GM23248 (cell line): ENCODE results near the gene NUTF2. TPM values are rescaled to one million over a fixed set of nuclear protein-coding genes. Genes with fewer than 3 reads are reported as not detected.

ENCODE experiments used
- DNase-seq: peaks from one replicate; pipeline ENCODE4 v3.0.0-alpha.2; 2015
- H2AFZ ChIP-seq: fragments of 200-600 bp; sonication (generic); 2 replicates; pipeline ENCODE4 v1.6.1; 2016; ENCODE audit warnings: antibody characterized with exemption
- H3F3A ChIP-seq: fragments of 200-600 bp; sonication (generic); 2 replicates; pipeline ENCODE4 v1.6.1; 2016; ENCODE audit warnings: mild to moderate bottlenecking, antibody characterized with exemption, mixed run types; ENCODE audit not compliant: insufficient read depth
- H3K27ac ChIP-seq: fragments of 200-600 bp; sonication (generic); 2 replicates; pipeline ENCODE4 v1.5.1; 2016; ENCODE audit warnings: mild to moderate bottlenecking
- H3K27me3 ChIP-seq: fragments of 200-600 bp; sonication (generic); replicated peaks from 2 replicates; pipeline ENCODE4 v1.6.1; 2016; ENCODE audit warnings: mild to moderate bottlenecking; ENCODE audit not compliant: insufficient read depth
- H3K36me3 ChIP-seq: fragments of 200-600 bp; sonication (generic); 2 replicates; pipeline ENCODE4 v1.6.1; 2016; ENCODE audit warnings: low read depth, mild to moderate bottlenecking
- H3K4me1 ChIP-seq: fragments of 200-600 bp; sonication (generic); 2 replicates; pipeline ENCODE4 v1.6.1; 2016; ENCODE audit warnings: mild to moderate bottlenecking; ENCODE audit not compliant: insufficient read depth
- H3K4me2 ChIP-seq: fragments of 200-600 bp; sonication (generic); one replicate; pipeline ENCODE4 v1.6.1; 2016; ENCODE audit warnings: mild to moderate bottlenecking; ENCODE audit not compliant: unreplicated experiment
- H3K4me3 ChIP-seq: fragments of 200-600 bp; sonication (generic); 2 replicates; pipeline ENCODE4 v1.5.1; 2016; ENCODE audit warnings: mild to moderate bottlenecking
- H3K79me2 ChIP-seq: fragments of 200-600 bp; sonication (generic); 2 replicates; pipeline ENCODE4 v1.6.1; 2016; ENCODE audit warnings: mild to moderate bottlenecking; ENCODE audit not compliant: insufficient read depth
- H3K9ac ChIP-seq: fragments of 200-600 bp; sonication (generic); 2 replicates; pipeline ENCODE4 v1.6.1; 2016; ENCODE audit warnings: mild to moderate bottlenecking
- H3K9me2 ChIP-seq: fragments of 200-600 bp; sonication (generic); 2 replicates; pipeline ENCODE4 v1.6.1; 2016; ENCODE audit warnings: mixed run types, mild to moderate bottlenecking, moderate library complexity; ENCODE audit not compliant: insufficient read depth
- H3K9me3 ChIP-seq: fragments of 200-600 bp; sonication (generic); one replicate; pipeline ENCODE4 v1.6.1; 2017; ENCODE audit warnings: low read depth
- H4K20me1 ChIP-seq: fragments of 200-600 bp; sonication (generic); 2 replicates; pipeline ENCODE4 v1.6.0; 2016; ENCODE audit not compliant: insufficient read depth
- EZH2 ChIP-seq: fragments of 200-600 bp; sonication (generic); IDR thresholded peaks from 2 replicates; pipeline ENCODE4 v1.6.1; 2018; ENCODE audit warnings: antibody characterized with exemption, mild to moderate bottlenecking; ENCODE audit not compliant: insufficient read depth, poor library complexity, severe bottlenecking
- EZH2phosphoT487 ChIP-seq: fragments of 200-600 bp; sonication (generic); IDR thresholded peaks from 2 replicates; pipeline ENCODE4 v1.6.1; 2018; ENCODE audit warnings: antibody characterized with exemption, moderate library complexity, mild to moderate bottlenecking, low read depth; ENCODE audit not compliant: insufficient read depth
- WGBS, 2 experiments: methylation state at CpG; one replicate each; pipeline ENCODE4 v1.1.6; 2015 to 2017; ENCODE audit warnings: low lambda C conversion rate in 2 of 2, low coverage in 1 of 2; ENCODE audit errors: missing lambda C conversion rate in 2 of 2; 5-methylcytosine and 5-hydroxymethylcytosine counted together
- in situ Hi-C: fragments of 300-500 bp; cut with MboI; formaldehyde crosslinking; loops from 2 replicates; pipeline ENCODE4 v1.15.0; 2020
- polyA plus RNA-seq: library from polyadenylated mRNA; unstranded; fragments of >200 nt; fragmentation: Nextera tagmentation; extraction: Ambion mirVana; gene quantifications from 2 replicates; pipeline ENCODE4 v1.2.1, GENCODE V29; 2016
- total RNA-seq: library from RNA; depleted of rRNA; stranded (reverse); fragments of >200 nt; shearing (Covaris generic); gene quantifications from 2 replicates; pipeline ENCODE4 v1.2.3, GENCODE V29; 2014

Gene NUTF2
- total and polyA plus RNA-seq, 2 experiments from 2014 or later: 119 to 280 TPM

GRCh38 chr16:67803894-67804293 is 42.8 kb upstream of the NUTF2 start:
- Histone ChIP-seq H3K27ac (no peak overlapping the region), H2AFZ (no peak overlapping the region), H3K9ac (no peak overlapping the region), H3K9me2 (no peaks in the 10 kb centered on the region), H3K27me3 (no peaks in the 10 kb centered on the region), H3K4me3 (no peak overlapping the region), H3K36me3 (no peaks in the 10 kb centered on the region), H4K20me1 (no peaks in the 10 kb centered on the region; the same call in 1 of the 2 replicates), H3K4me2 (no peak overlapping the region), H3K4me1 (peaks cover 14% of the 10 kb centered on the region), H3K79me2 (peaks cover 69% of the 10 kb centered on the region), H3K9me3 (no peaks in the 10 kb centered on the region), H3F3A (no peaks in the 10 kb centered on the region)
- WGBS, 2 experiments: 66% methylated on average over 3 of the region's 3 CpGs
- TF ChIP-seq EZH2phosphoT487 (no peak), EZH2 (no peak)
- DNase-seq: no peak
- in situ Hi-C loops: loop anchor here (10.0 kb wide), 1 partner anchor 129 kb away; no protein-coding TSS in a partner anchor

- in situ Hi-C loops: loop anchor here (10.0 kb wide), 1 partner anchor 130 kb away; no protein-coding TSS in a partner anchor
Observed at GRCh38 chr16:67804853-67805542, 41.7 kb upstream of the NUTF2 start.

GRCh38 chr16:67805718-67806427 is 40.9 kb upstream of the NUTF2 start:
- Histone ChIP-seq H4K20me1 (no peaks in the 10 kb centered on the region; the same call in 1 of the 2 replicates), H2AFZ (peak overlapping the region; percentile 94), H3K27ac (peak overlapping the region; percentile 31; the same call in 1 of the 2 replicates), H3K4me1 (peaks cover 7% of the 10 kb centered on the region), H3K27me3 (no peaks in the 10 kb centered on the region), H3K79me2 (peaks cover 54% of the 10 kb centered on the region), H3K9ac (peak overlapping the region; percentile 92), H3K9me3 (no peaks in the 10 kb centered on the region), H3K9me2 (no peaks in the 10 kb centered on the region), H3K4me3 (peak overlapping the region; percentile 93), H3K36me3 (no peaks in the 10 kb centered on the region), H3K4me2 (peak overlapping the region; percentile 92), H3F3A (no peaks in the 10 kb centered on the region)
- no peak for TF ChIP-seq EZH2
- no peak for TF ChIP-seq EZH2phosphoT487
- DNase-seq: no peak
- 0 to 1% methylated on average over 20 to 25 of the region's 26 CpGs for WGBS, 2 experiments
- in situ Hi-C loops: loop anchor here (10.0 kb wide), 1 partner anchor 131 kb away; no protein-coding TSS in a partner anchor

More at GRCh38 chr16:67804853-67805542, 41.7 kb upstream of the NUTF2 start:
- no peaks in the 10 kb centered on the region for H3K27me3 ChIP-seq
- peak overlapping the region; percentile 92 for H3K4me2 ChIP-seq
- H3K9ac ChIP-seq: peak overlapping the region; percentile 92
- TF ChIP-seq EZH2 (no peak), EZH2phosphoT487 (no peak)
- H3K9me3 ChIP-seq: no peaks in the 10 kb centered on the region
- DNase-seq: no peak
- H3K36me3 ChIP-seq: no peaks in the 10 kb centered on the region
- 88 to 95% methylated on average over 4 of the region's 4 CpGs for WGBS, 2 experiments
- H3K4me3 ChIP-seq: peak overlapping the region; percentile 93
- no peaks in the 10 kb centered on the region for H3K9me2 ChIP-seq
- H2AFZ ChIP-seq: no peak overlapping the region
- peaks cover 62% of the 10 kb centered on the region for H3K79me2 ChIP-seq
- no peaks in the 10 kb centered on the region for H3F3A ChIP-seq
- no peaks in the 10 kb centered on the region; the same call in 1 of the 2 replicates for H4K20me1 ChIP-seq
- H3K27ac ChIP-seq: no peak overlapping the region
- H3K4me1 ChIP-seq: peaks cover 14% of the 10 kb centered on the region

DNA sequence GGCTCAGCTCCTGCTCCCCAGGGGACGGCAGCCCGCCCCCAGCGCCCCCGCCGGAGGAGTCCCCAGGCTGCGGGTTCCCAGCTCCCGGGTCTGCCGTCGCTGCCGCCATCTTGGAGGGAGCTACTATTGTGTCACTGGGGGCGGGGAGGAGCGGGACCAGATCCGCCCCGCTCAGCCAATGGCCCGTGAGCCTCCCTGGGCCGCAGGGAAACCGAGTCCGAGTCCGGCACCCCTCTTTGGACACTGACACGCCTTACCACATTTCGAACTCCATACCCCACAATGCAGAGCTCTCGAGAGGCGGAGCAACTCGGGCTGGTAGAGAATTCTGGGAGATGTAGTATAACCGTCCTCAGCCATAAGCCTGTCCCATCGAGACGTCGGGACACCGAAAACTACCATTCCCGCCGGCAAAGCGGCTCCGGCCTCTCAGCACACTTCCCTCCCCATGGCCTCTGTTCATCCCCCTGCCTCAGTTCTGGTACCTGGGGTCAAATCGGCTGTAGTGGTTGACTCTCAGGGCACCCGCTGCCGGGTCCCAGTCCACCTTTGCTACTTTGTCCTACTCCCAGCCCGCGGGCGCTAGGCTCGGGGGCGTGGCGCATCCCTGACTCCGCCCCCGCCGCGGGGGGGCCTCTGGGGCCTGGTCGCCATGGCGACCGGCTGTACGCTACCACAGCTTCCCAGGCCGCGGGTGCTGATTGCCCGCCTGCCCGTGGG is 40.1 kb upstream of the NUTF2 start, which contains the start of the genes RANBP10 and TSNAXIP1:
Gene RANBP10, minus strand, starts transcription at position 133 of the 720 bp plus-strand sequence. Its CDS starts 24 bp downstream, at position 109.
Gene TSNAXIP1, plus strand, starts transcription at position 462 of the 720 bp plus-strand sequence. CDS start 261 bp downstream, outside the sequence.
- H3K27me3 ChIP-seq: no peaks in the 10 kb centered on the region
- no peaks in the 10 kb centered on the region for H3K9me2 ChIP-seq
- in situ Hi-C loops: loop anchor here (10.0 kb wide), 1 partner anchor 132 kb away; no protein-coding TSS in a partner anchor
- 0% methylated on average over 49 to 54 of the region's 54 CpGs for WGBS, 2 experiments
- peaks cover 7% of the 10 kb centered on the region for H3K4me1 ChIP-seq
- no peaks in the 10 kb centered on the region for H3F3A ChIP-seq
- H3K36me3 ChIP-seq: no peaks in the 10 kb centered on the region
- no peaks in the 10 kb centered on the region for H3K9me3 ChIP-seq
- peak; percentile 100 for DNase-seq
- H2AFZ ChIP-seq: peak within 1 kb of the TSS; percentile 94
- peak within 1 kb of the TSS; percentile 92 for H3K9ac ChIP-seq
- peak within 1 kb of the TSS; percentile 93 for H3K4me3 ChIP-seq
- H3K27ac ChIP-seq: peak within 1 kb of the TSS; percentile 35
- no peak for TF ChIP-seq EZH2
- TF ChIP-seq EZH2phosphoT487: no peak
- H3K4me2 ChIP-seq: peak within 1 kb of the TSS; percentile 92
- no peaks in the 10 kb centered on the region for H4K20me1 ChIP-seq
- peaks cover 47% of the 10 kb centered on the region for H3K79me2 ChIP-seq
